ENCODE results near the gene INSIG2. TPM values are rescaled to one million over a fixed set of nuclear protein-coding genes. Genes with fewer than 3 reads are reported as not detected.

Gene INSIG2
- total RNA-seq, 2 experiments from 2014 or later: 30.1 to 32.6 TPM

GRCh38 chr2:118121986-118122524 lies 33.8 kb downstream of the INSIG2 start:
- Mint-ChIP-seq H3K9me3 (ENCODE audit: insufficient read depth) (no peaks in the 10 kb centered on the region), H3K27ac (no peak overlapping the region), H3K4me1 (ENCODE audit: low read depth) (peaks cover 4% of the 10 kb centered on the region), H3K36me3 (ENCODE audit: low read depth) (no peaks in the 10 kb centered on the region), H3K4me3 (no peak overlapping the region), H3K27me3 (ENCODE audit: low read depth) (peaks cover 14% of the 10 kb centered on the region)
- ATAC-seq: no peak
- ChIA-PET POLR2A (no interaction called here), CTCF (no interaction called here)
- no peak for DNase-seq

- Mint-ChIP-seq H3K27ac (no peak overlapping the region), H3K4me1 (ENCODE audit: low read depth) (peaks cover under 1% of the 10 kb centered on the region), H3K27me3 (ENCODE audit: low read depth) (peaks cover 19% of the 10 kb centered on the region), H3K4me3 (no peak overlapping the region), H3K36me3 (ENCODE audit: low read depth) (no peaks in the 10 kb centered on the region), H3K9me3 (ENCODE audit: insufficient read depth) (no peaks in the 10 kb centered on the region)
- ATAC-seq (no peak), DNase-seq (no peak)
- ChIA-PET CTCF (no interaction called here), POLR2A (no interaction called here)
Observed at GRCh38 chr2:118122594-118123281, 34.5 kb downstream of the INSIG2 start.

DNA sequence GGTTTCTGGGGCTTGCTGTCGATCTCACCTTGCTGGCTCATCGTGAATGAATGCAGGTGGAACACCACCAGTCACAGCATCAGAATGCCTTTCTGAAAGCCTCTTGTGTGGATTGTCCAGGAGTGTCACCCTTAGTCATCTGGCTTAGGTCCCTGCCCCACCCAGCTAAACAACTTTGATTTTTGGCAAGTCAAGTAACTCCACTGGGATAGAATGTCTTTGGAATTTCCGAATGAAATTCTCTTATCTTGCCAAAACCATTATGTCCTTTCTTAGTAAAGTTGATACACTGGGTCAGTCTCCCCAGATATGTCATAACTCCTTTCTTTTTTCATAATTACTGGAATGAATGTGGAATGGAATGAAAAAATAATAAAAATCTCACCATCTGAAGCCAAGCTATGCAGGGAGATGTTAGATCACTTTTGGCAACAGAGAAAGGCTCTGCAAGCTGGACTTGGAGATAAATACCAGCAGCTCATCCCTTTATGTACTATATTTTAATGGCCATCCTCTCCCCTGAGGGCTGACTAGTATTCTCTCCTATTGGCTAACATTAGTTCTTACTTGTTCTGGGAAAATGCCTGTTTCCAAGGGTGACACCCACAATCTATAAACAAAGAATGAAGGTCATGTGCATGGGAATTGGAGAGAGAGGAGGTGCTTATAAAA lies 35.4 kb downstream of the INSIG2 start:
- peaks cover 23% of the 10 kb centered on the region for H3K27me3 Mint-ChIP-seq (ENCODE audit: low read depth)
- no peaks in the 10 kb centered on the region for H3K9me3 Mint-ChIP-seq (ENCODE audit: insufficient read depth)
- POLR2A ChIA-PET: no interaction called here
- CTCF ChIA-PET: no interaction called here
- DNase-seq (no peak), ATAC-seq (no peak)
- no peaks in the 10 kb centered on the region for H3K36me3 Mint-ChIP-seq (ENCODE audit: low read depth)
- H3K27ac Mint-ChIP-seq: no peak overlapping the region
- no peak overlapping the region for H3K4me3 Mint-ChIP-seq
- H3K4me1 Mint-ChIP-seq (ENCODE audit: low read depth): no peaks in the 10 kb centered on the region

DNA sequence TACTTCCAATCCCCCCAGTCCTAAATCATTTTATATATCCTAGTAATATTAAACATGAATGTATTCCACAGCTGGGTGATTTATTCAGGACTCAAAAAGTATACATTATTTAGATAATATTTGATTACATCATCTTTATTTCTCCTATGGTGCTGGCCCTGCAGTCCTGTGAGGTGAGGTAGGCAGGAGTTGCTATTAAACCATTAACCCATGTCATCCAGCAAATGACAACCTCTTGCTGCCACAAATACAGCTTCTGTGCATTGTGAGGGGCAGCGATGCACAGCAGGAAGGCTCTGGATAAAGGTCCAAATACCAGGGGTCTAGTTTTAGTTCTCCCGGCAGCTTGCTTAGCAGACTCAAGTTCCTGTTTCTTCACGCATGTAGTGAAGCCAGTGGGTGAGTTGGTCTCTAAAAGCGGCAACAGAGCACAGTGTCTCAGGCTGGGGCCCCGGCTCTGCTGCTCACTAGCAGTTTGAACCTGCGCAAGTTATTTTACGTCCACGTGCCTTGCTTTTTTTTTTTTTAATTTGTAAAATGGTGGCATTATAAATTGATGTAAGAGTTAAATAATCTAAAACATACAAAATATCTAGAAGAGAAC lies 36.1 kb downstream of the INSIG2 start:
- Mint-ChIP-seq H3K27me3 (ENCODE audit: low read depth) (peaks cover 23% of the 10 kb centered on the region), H3K9me3 (ENCODE audit: insufficient read depth) (no peaks in the 10 kb centered on the region), H3K36me3 (ENCODE audit: low read depth) (no peaks in the 10 kb centered on the region), H3K4me1 (ENCODE audit: low read depth) (no peaks in the 10 kb centered on the region), H3K4me3 (no peak overlapping the region), H3K27ac (no peak overlapping the region)
- DNase-seq: no peak
- ChIA-PET POLR2A (no interaction called here), CTCF (no interaction called here)
- no peak for ATAC-seq

DNA sequence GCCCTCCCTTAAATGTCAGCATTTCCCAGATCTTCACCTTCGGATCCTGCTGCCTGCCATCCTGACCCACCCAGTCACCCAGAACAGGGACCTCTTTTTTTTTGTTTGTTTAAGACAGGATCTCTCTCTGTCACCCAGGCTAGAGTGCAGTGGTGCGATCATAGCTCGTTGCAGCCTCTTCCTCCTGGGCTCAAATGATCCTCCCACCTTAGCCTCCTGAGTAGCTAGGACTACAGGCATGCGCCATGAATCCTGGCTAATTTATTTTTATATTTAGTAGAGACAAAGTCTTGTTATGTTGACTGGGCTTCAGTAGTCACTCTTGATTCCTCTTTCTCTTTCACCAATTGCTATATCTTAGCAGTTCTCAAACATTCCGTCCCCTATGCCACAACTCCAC lies 39.0 kb downstream of the INSIG2 start:
- Mint-ChIP-seq H3K27ac (no peak overlapping the region), H3K4me3 (no peak overlapping the region), H3K27me3 (ENCODE audit: low read depth) (peaks cover 23% of the 10 kb centered on the region), H3K9me3 (ENCODE audit: insufficient read depth) (no peaks in the 10 kb centered on the region), H3K4me1 (ENCODE audit: low read depth) (peaks cover 8% of the 10 kb centered on the region), H3K36me3 (ENCODE audit: low read depth) (no peaks in the 10 kb centered on the region)
- ChIA-PET POLR2A (no interaction called here), CTCF (no interaction called here)
- ATAC-seq (no peak), DNase-seq (no peak)

DNA sequence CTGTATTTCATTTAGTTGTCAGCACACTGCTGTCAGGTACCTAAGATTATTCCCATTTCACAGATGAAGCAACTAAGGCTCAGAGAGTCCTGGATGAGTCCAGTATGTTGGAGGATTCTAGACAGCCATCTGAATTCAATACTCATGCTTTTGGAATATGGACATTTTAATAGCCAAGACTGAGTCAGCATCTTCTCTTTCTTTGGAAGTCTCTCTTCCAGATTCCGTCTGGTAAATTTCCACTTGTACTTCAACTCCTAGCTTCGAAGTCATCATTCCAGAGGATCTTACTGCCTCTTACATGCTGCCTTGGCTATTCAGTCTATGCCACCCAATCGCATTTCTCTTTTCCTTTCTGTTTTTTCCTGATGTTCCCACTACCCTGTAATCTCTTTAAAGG lies 40.6 kb downstream of the INSIG2 start:
- Mint-ChIP-seq H3K27ac (no peak overlapping the region), H3K27me3 (ENCODE audit: low read depth) (peaks cover 20% of the 10 kb centered on the region)

GRCh38 chr2:118130385-118130784 lies 42.1 kb downstream of the INSIG2 start:
- H3K4me3 Mint-ChIP-seq: no peak overlapping the region
- H3K4me1 Mint-ChIP-seq (ENCODE audit: low read depth): peaks cover 8% of the 10 kb centered on the region
- no peaks in the 10 kb centered on the region for H3K36me3 Mint-ChIP-seq (ENCODE audit: low read depth)
- DNase-seq: no peak
- no peak for ATAC-seq
- ChIA-PET CTCF (interaction anchor here (1.5 kb wide), 1 partner anchor 84 kb away, joined by 3 read pairs; no protein-coding TSS in a partner anchor), POLR2A (no interaction called here)
- peaks cover 16% of the 10 kb centered on the region for H3K27me3 Mint-ChIP-seq (ENCODE audit: low read depth)
- no peaks in the 10 kb centered on the region for H3K9me3 Mint-ChIP-seq (ENCODE audit: insufficient read depth)
- H3K27ac Mint-ChIP-seq: no peak overlapping the region

More for the DNA sequence above, 40.6 kb downstream of the INSIG2 start:
- no peak for DNase-seq
- no peak for ATAC-seq
- Mint-ChIP-seq H3K4me1 (ENCODE audit: low read depth) (peaks cover 8% of the 10 kb centered on the region), H3K4me3 (no peak overlapping the region), H3K9me3 (ENCODE audit: insufficient read depth) (no peaks in the 10 kb centered on the region), H3K36me3 (ENCODE audit: low read depth) (no peaks in the 10 kb centered on the region)
- CTCF ChIA-PET: no interaction called here
- POLR2A ChIA-PET: no interaction called here

GRCh38 chr2:118131771-118132170 lies 43.5 kb downstream of the INSIG2 start:
- ATAC-seq (no peak), DNase-seq (no peak)
- ChIA-PET POLR2A (interaction anchor here (0.6 kb wide), 1 partner anchor 43 kb away, joined by 3 read pairs; the partner anchor contains the start of gene INSIG2), CTCF (interaction anchor here (1.5 kb wide), 1 partner anchor 85 kb away, joined by 3 read pairs; no protein-coding TSS in a partner anchor)
- H3K4me3 Mint-ChIP-seq: no peak overlapping the region
- no peak overlapping the region for H3K27ac Mint-ChIP-seq
- peaks cover 8% of the 10 kb centered on the region for H3K4me1 Mint-ChIP-seq (ENCODE audit: low read depth)
- no peaks in the 10 kb centered on the region for H3K36me3 Mint-ChIP-seq (ENCODE audit: low read depth)
- no peaks in the 10 kb centered on the region for H3K9me3 Mint-ChIP-seq (ENCODE audit: insufficient read depth)
- H3K27me3 Mint-ChIP-seq (ENCODE audit: low read depth): peaks cover 16% of the 10 kb centered on the region

DNA sequence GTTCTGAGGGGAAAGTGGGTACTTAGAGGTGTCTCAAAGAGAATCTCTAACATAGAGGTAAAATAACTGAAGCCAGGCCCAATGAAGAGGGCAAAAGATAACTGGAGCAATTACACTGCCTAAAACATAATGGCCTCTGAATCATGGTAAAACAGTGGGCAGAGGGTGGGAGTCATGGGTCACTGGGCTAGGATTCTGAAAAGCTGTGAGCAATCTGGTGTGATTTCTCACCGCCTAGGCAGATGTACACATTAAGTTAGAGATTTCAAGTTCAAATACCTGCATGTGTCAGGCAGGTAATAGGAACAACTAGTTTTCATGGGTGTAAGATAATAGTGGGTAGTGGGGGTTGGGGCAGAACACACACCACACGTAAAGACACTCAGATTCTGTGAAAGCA lies 45.6 kb downstream of the INSIG2 start:
- peaks cover 6% of the 10 kb centered on the region for H3K27me3 Mint-ChIP-seq (ENCODE audit: low read depth)
- CTCF ChIA-PET: no interaction called here
- peaks cover 8% of the 10 kb centered on the region for H3K4me1 Mint-ChIP-seq (ENCODE audit: low read depth)
- H3K27ac Mint-ChIP-seq: no peak overlapping the region
- POLR2A ChIA-PET: no interaction called here
- no peaks in the 10 kb centered on the region for H3K9me3 Mint-ChIP-seq (ENCODE audit: insufficient read depth)
- H3K4me3 Mint-ChIP-seq: no peak overlapping the region
- no peaks in the 10 kb centered on the region for H3K36me3 Mint-ChIP-seq (ENCODE audit: low read depth)
- DNase-seq: no peak
- ATAC-seq: no peak

DNA sequence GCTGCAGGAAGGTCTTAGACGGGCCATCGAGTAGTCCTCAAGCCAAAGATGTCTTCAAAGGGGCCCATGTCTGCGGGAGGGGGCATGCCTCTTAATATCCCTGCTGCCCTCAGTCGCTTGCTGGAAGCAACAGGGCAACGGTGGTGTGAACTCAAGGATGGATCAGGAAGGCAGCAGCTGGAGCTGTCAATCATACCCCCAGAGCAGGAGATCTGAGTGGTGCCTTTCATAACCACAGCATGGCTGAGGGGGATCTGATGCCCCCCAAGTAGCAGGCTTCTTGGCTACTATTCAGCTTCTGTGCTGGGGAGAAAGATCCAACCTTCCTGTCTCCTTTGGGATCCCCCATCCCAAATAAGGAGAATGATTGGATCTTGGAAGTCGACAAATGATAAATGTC lies 46.4 kb downstream of the INSIG2 start:
- H3K4me3 Mint-ChIP-seq: no peak overlapping the region
- H3K9me3 Mint-ChIP-seq (ENCODE audit: insufficient read depth): no peaks in the 10 kb centered on the region
- no peak for ATAC-seq
- ChIA-PET CTCF (interaction anchor here (1.4 kb wide), 1 partner anchor 88 kb away, joined by 4 read pairs; no protein-coding TSS in a partner anchor), POLR2A (no interaction called here)
- H3K27me3 Mint-ChIP-seq (ENCODE audit: low read depth): peaks cover 6% of the 10 kb centered on the region
- H3K4me1 Mint-ChIP-seq (ENCODE audit: low read depth): peaks cover 8% of the 10 kb centered on the region
- no peak overlapping the region for H3K27ac Mint-ChIP-seq
- no peak for DNase-seq
- no peaks in the 10 kb centered on the region for H3K36me3 Mint-ChIP-seq (ENCODE audit: low read depth)

GRCh38 chr2:118145207-118145606 lies 56.9 kb downstream of the INSIG2 start:
- POLR2A ChIA-PET: no interaction called here
- CTCF ChIA-PET: no interaction called here
- no peaks in the 10 kb centered on the region for H3K9me3 Mint-ChIP-seq (ENCODE audit: insufficient read depth)
- H3K4me3 Mint-ChIP-seq: no peak overlapping the region
- no peaks in the 10 kb centered on the region for H3K4me1 Mint-ChIP-seq (ENCODE audit: low read depth)
- H3K27me3 Mint-ChIP-seq (ENCODE audit: low read depth): peaks cover 8% of the 10 kb centered on the region
- no peak overlapping the region for H3K27ac Mint-ChIP-seq
- ATAC-seq (no peak), DNase-seq (no peak)
- H3K36me3 Mint-ChIP-seq (ENCODE audit: low read depth): no peaks in the 10 kb centered on the region

DNA sequence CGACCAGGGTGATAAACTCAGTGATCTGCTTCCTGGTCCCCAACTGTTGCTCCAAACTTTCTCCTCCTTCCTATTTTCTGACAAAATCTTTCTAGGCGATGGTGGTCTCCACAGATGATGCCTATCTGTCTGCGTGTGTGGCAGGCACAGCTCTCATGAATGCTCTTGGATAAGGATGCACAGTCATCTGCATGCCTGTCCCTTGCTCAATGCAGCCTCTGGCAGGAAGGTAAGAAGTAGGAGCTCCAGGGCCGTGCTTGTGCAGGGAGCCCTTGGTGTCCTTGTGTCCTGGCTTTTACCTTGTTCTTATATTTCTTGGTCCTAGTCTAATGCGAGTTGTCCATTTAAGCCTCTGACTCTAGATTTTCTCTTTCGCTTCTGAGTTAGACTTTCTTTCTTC lies 57.5 kb downstream of the INSIG2 start:
- no peak overlapping the region for H3K4me3 Mint-ChIP-seq
- ChIA-PET CTCF (interaction anchor here (3.9 kb wide), 1 partner anchor 99 kb away, joined by 16 read pairs; no protein-coding TSS in a partner anchor), POLR2A (no interaction called here)
- ATAC-seq (no peak), DNase-seq (no peak)
- H3K4me1 Mint-ChIP-seq (ENCODE audit: low read depth): no peaks in the 10 kb centered on the region
- no peaks in the 10 kb centered on the region for H3K36me3 Mint-ChIP-seq (ENCODE audit: low read depth)
- no peaks in the 10 kb centered on the region for H3K9me3 Mint-ChIP-seq (ENCODE audit: insufficient read depth)
- peaks cover 12% of the 10 kb centered on the region for H3K27me3 Mint-ChIP-seq (ENCODE audit: low read depth)
- no peak overlapping the region for H3K27ac Mint-ChIP-seq

Data from activated CD8-positive, alpha-beta T cell treated with anti-CD3 and anti-CD28 coated beads, Interleukin-2, amount 10 ng/mL, durations not matched to agents 7 days and 5 days (primary cell).